ENCODE results near the gene MEG3. TPM values are rescaled to one million over a fixed set of nuclear protein-coding genes. Genes with fewer than 3 reads are reported as not detected.

MEG3 gene
- total and polyA plus RNA-seq, 4 experiments from 2014 or later: not detected

GRCh38 chr14:100878271-100879146, 52.6 kb downstream of the MEG3 start:
- Histone ChIP-seq H3K36me3 (ENCODE audit: insufficient read depth, low read length) (no peaks in the 10 kb centered on the region), H3K27me3 (ENCODE audit: insufficient read depth, low read length) (no peaks in the 10 kb centered on the region), H3K27ac (ENCODE audit: low read depth, low read length) (no peak overlapping the region), H3K4me1 (ENCODE audit: insufficient read depth, low read length) (no peaks in the 10 kb centered on the region), H3K4me3 (ENCODE audit: low read length in 2 of 2) (no peak overlapping the region), H3K9me3 (ENCODE audit: control insufficient read depth in 1 of 2, low read length in 2 of 2) (no peaks in the 10 kb centered on the region)
- H3K27ac Mint-ChIP-seq: no peak overlapping the region
- H3K36me3 Mint-ChIP-seq: no peaks in the 10 kb centered on the region
- H3K4me1 Mint-ChIP-seq: no peaks in the 10 kb centered on the region
- H3K9me3 Mint-ChIP-seq: peaks cover 0 to 2% (median 0%) of the 10 kb centered on the region in 8 donors
- H3K27me3 Mint-ChIP-seq: peaks cover 2 to 8% of the 10 kb centered on the region in 2 donors
- ChIA-PET CTCF (ENCODE audit: partially characterized antibody) (interaction anchor here (1.5 kb wide), 1 partner anchor 9 kb away, joined by 3 read pairs; no protein-coding TSS in a partner anchor), POLR2A (ENCODE audit: partially characterized antibody) (no interaction called here)
- DNase-seq: no peak
- no peak overlapping the region for H3K4me3 Mint-ChIP-seq
- intact Hi-C loops (cut with micrococcal nuclease): no loop called here

GRCh38 chr14:100879194-100879593, 53.3 kb downstream of the MEG3 start:
- Mint-ChIP-seq H3K36me3 (no peaks in the 10 kb centered on the region), H3K9me3 (peaks cover 0 to 2% (median 0%) of the 10 kb centered on the region in 8 donors), H3K4me3 (no peak overlapping the region), H3K27me3 (peaks cover 2 to 8% of the 10 kb centered on the region in 2 donors), H3K27ac (no peak overlapping the region), H3K4me1 (no peaks in the 10 kb centered on the region)
- no peak overlapping the region for H3K27ac ChIP-seq (ENCODE audit: low read depth, low read length)
- no peaks in the 10 kb centered on the region for H3K36me3 ChIP-seq (ENCODE audit: insufficient read depth, low read length)
- H3K4me3 ChIP-seq (ENCODE audit: low read length in 2 of 2): no peak overlapping the region
- no peaks in the 10 kb centered on the region for H3K4me1 ChIP-seq (ENCODE audit: insufficient read depth, low read length)
- no peaks in the 10 kb centered on the region for H3K9me3 ChIP-seq (ENCODE audit: control insufficient read depth in 1 of 2, low read length in 2 of 2)
- POLR2A ChIA-PET (ENCODE audit: partially characterized antibody): no interaction called here
- DNase-seq: no peak
- no peaks in the 10 kb centered on the region for H3K27me3 ChIP-seq (ENCODE audit: insufficient read depth, low read length)
- intact Hi-C loops (cut with micrococcal nuclease): no loop called here
- CTCF ChIA-PET (ENCODE audit: partially characterized antibody): no interaction called here

GRCh38 chr14:100879782-100880181, 53.9 kb downstream of the MEG3 start:
- Histone ChIP-seq H3K4me3 (ENCODE audit: low read length in 2 of 2) (no peak overlapping the region), H3K36me3 (ENCODE audit: insufficient read depth, low read length) (no peaks in the 10 kb centered on the region), H3K27ac (ENCODE audit: low read depth, low read length) (no peak overlapping the region), H3K27me3 (ENCODE audit: insufficient read depth, low read length) (no peaks in the 10 kb centered on the region), H3K4me1 (ENCODE audit: insufficient read depth, low read length) (no peaks in the 10 kb centered on the region), H3K9me3 (ENCODE audit: control insufficient read depth in 1 of 2, low read length in 2 of 2) (no peaks in the 10 kb centered on the region)
- CTCF ChIA-PET (ENCODE audit: partially characterized antibody): no interaction called here
- H3K27ac Mint-ChIP-seq: no peak overlapping the region
- peaks cover 0 to 2% (median 0%) of the 10 kb centered on the region in 8 donors for H3K9me3 Mint-ChIP-seq
- H3K36me3 Mint-ChIP-seq: no peaks in the 10 kb centered on the region
- H3K4me3 Mint-ChIP-seq: no peak overlapping the region
- intact Hi-C loops (cut with micrococcal nuclease): no loop called here
- POLR2A ChIA-PET (ENCODE audit: partially characterized antibody): no interaction called here
- no peak for DNase-seq
- no peaks in the 10 kb centered on the region for H3K4me1 Mint-ChIP-seq
- H3K27me3 Mint-ChIP-seq: peaks cover 2 to 8% of the 10 kb centered on the region in 2 donors

GRCh38 chr14:100880271-100881101, 54.6 kb downstream of the MEG3 start:
- ChIA-PET POLR2A (ENCODE audit: partially characterized antibody) (no interaction called here), CTCF (ENCODE audit: partially characterized antibody) (no interaction called here)
- Histone ChIP-seq H3K4me3 (ENCODE audit: low read length in 2 of 2) (no peak overlapping the region), H3K27ac (ENCODE audit: low read depth, low read length) (no peak overlapping the region), H3K4me1 (ENCODE audit: insufficient read depth, low read length) (no peaks in the 10 kb centered on the region), H3K27me3 (ENCODE audit: insufficient read depth, low read length) (no peaks in the 10 kb centered on the region), H3K36me3 (ENCODE audit: insufficient read depth, low read length) (no peaks in the 10 kb centered on the region), H3K9me3 (ENCODE audit: control insufficient read depth in 1 of 2, low read length in 2 of 2) (no peaks in the 10 kb centered on the region)
- peaks cover 2 to 8% of the 10 kb centered on the region in 2 donors for H3K27me3 Mint-ChIP-seq
- no peak overlapping the region for H3K27ac Mint-ChIP-seq
- DNase-seq: no peak
- H3K36me3 Mint-ChIP-seq: no peaks in the 10 kb centered on the region
- H3K9me3 Mint-ChIP-seq: peaks cover 0 to 2% (median 0%) of the 10 kb centered on the region in 8 donors
- intact Hi-C loops (cut with micrococcal nuclease): no loop called here
- no peaks in the 10 kb centered on the region for H3K4me1 Mint-ChIP-seq
- no peak overlapping the region for H3K4me3 Mint-ChIP-seq

- H3K4me1 Mint-ChIP-seq: no peaks in the 10 kb centered on the region
- POLR2A ChIA-PET (ENCODE audit: partially characterized antibody): no interaction called here
Observed at GRCh38 chr14:100881211-100882025, 55.5 kb downstream of the MEG3 start.

GRCh38 chr14:100882026-100882967, 56.4 kb downstream of the MEG3 start:
- POLR2A ChIA-PET (ENCODE audit: partially characterized antibody): no interaction called here
- no peak for DNase-seq
- Histone ChIP-seq H3K36me3 (ENCODE audit: insufficient read depth, low read length) (no peaks in the 10 kb centered on the region), H3K9me3 (ENCODE audit: control insufficient read depth in 1 of 2, low read length in 2 of 2) (no peaks in the 10 kb centered on the region), H3K4me3 (ENCODE audit: low read length in 2 of 2) (no peak overlapping the region), H3K27ac (ENCODE audit: low read depth, low read length) (no peak overlapping the region), H3K4me1 (ENCODE audit: insufficient read depth, low read length) (no peaks in the 10 kb centered on the region), H3K27me3 (ENCODE audit: insufficient read depth, low read length) (no peaks in the 10 kb centered on the region)
- no peak overlapping the region for H3K27ac Mint-ChIP-seq
- H3K4me3 Mint-ChIP-seq: no peak overlapping the region
- H3K27me3 Mint-ChIP-seq: peaks cover 6 to 7% of the 10 kb centered on the region in 2 donors
- H3K4me1 Mint-ChIP-seq: no peaks in the 10 kb centered on the region
- H3K36me3 Mint-ChIP-seq: no peaks in the 10 kb centered on the region
- intact Hi-C loops (cut with micrococcal nuclease): no loop called here
- peaks cover 0 to 3% (median 0%) of the 10 kb centered on the region in 8 donors for H3K9me3 Mint-ChIP-seq
- CTCF ChIA-PET (ENCODE audit: partially characterized antibody): no interaction called here

More at GRCh38 chr14:100881211-100882025, 55.5 kb downstream of the MEG3 start:
- Histone ChIP-seq H3K36me3 (ENCODE audit: insufficient read depth, low read length) (no peaks in the 10 kb centered on the region), H3K27ac (ENCODE audit: low read depth, low read length) (no peak overlapping the region), H3K4me1 (ENCODE audit: insufficient read depth, low read length) (no peaks in the 10 kb centered on the region), H3K27me3 (ENCODE audit: insufficient read depth, low read length) (no peaks in the 10 kb centered on the region), H3K9me3 (ENCODE audit: control insufficient read depth in 1 of 2, low read length in 2 of 2) (no peaks in the 10 kb centered on the region), H3K4me3 (ENCODE audit: low read length in 2 of 2) (no peak overlapping the region)
- Mint-ChIP-seq H3K9me3 (peaks cover 0 to 3% (median 0%) of the 10 kb centered on the region in 8 donors), H3K27me3 (peaks cover 6 to 8% of the 10 kb centered on the region in 2 donors), H3K27ac (no peak overlapping the region), H3K36me3 (no peaks in the 10 kb centered on the region), H3K4me3 (no peak overlapping the region)
- intact Hi-C loops (cut with micrococcal nuclease): no loop called here
- CTCF ChIA-PET (ENCODE audit: partially characterized antibody): no interaction called here
- no peak for DNase-seq
